H9 (cell line): ENCODE results near the gene PRLHR. TPM values are rescaled to one million over a fixed set of nuclear protein-coding genes. Genes with fewer than 3 reads are reported as not detected.

ENCODE experiments used
- DNase-seq: peaks from one replicate; pipeline ENCODE4 v3.0.0-alpha.2; 2017
- H2AFZ ChIP-seq: one replicate; pipeline ENCODE4 v1.6.1; 2013; ENCODE audit warnings: mild to moderate bottlenecking, low read length, control low read depth, moderate library complexity
- H2AK5ac ChIP-seq: 2 replicates; pipeline ENCODE4 v1.6.1; 2013; ENCODE audit warnings: low read length, control low read depth, mixed read lengths; ENCODE audit not compliant: insufficient read length
- H2BK120ac ChIP-seq: one replicate; pipeline ENCODE4 v1.6.1; 2013; ENCODE audit warnings: low read depth, mild to moderate bottlenecking, low read length, control low read depth, inconsistent platforms; ENCODE audit not compliant: poor library complexity, severe bottlenecking
- H2BK12ac ChIP-seq: 2 replicates; pipeline ENCODE4 v1.6.1; 2013; ENCODE audit warnings: low read length, control low read depth, mixed read lengths, low read depth; ENCODE audit not compliant: insufficient read length
- H2BK15ac ChIP-seq: 2 replicates; pipeline ENCODE4 v1.6.1; 2013; ENCODE audit warnings: low read depth, low read length, control low read depth
- H2BK20ac ChIP-seq: one replicate; pipeline ENCODE4 v1.6.1; 2013; ENCODE audit warnings: low read depth, mild to moderate bottlenecking, low read length, control low read depth, inconsistent platforms; ENCODE audit not compliant: poor library complexity, severe bottlenecking
- H2BK5ac ChIP-seq: 2 replicates; pipeline ENCODE4 v1.6.1; 2013; ENCODE audit warnings: low read length, control low read depth, mixed read lengths; ENCODE audit not compliant: insufficient read length
- H3K14ac ChIP-seq: 2 replicates; pipeline ENCODE4 v1.6.1; 2013; ENCODE audit warnings: low read length, control low read depth; ENCODE audit not compliant: insufficient read depth
- H3K18ac ChIP-seq: 2 replicates; pipeline ENCODE4 v1.6.1; 2013; ENCODE audit warnings: low read depth, mild to moderate bottlenecking, mixed read lengths, low read length, control low read depth; ENCODE audit not compliant: insufficient read length
- H3K23ac ChIP-seq: 2 replicates; pipeline ENCODE4 v1.6.1; 2013; ENCODE audit warnings: low read length, control low read depth, mixed read lengths, low read depth; ENCODE audit not compliant: insufficient read length
- H3K23me2 ChIP-seq: 2 replicates; pipeline ENCODE4 v1.6.1; 2013; ENCODE audit warnings: low read depth, mild to moderate bottlenecking, mixed read lengths, low read length, control low read depth; ENCODE audit not compliant: insufficient read length, poor library complexity, severe bottlenecking
- H3K27ac ChIP-seq: 2 replicates; pipeline ENCODE4 v1.5.1; 2013; ENCODE audit warnings: low read length, control low read depth, mixed read lengths, low read depth; ENCODE audit not compliant: insufficient read length
- H3K27me3 ChIP-seq: 2 replicates; pipeline ENCODE4 v1.6.1; 2013; ENCODE audit warnings: low read length, control low read depth, inconsistent platforms; ENCODE audit not compliant: insufficient read depth
- H3K4ac ChIP-seq: 2 replicates; pipeline ENCODE4 v1.6.1; 2013; ENCODE audit warnings: low read depth, mild to moderate bottlenecking, control low read depth, inconsistent platforms, low read length, moderate library complexity
- H3K4me1 ChIP-seq: 2 replicates; pipeline ENCODE4 v1.6.1; 2013; ENCODE audit warnings: low read length, control low read depth, inconsistent platforms; ENCODE audit not compliant: insufficient read depth
- H3K4me2 ChIP-seq: 2 replicates; pipeline ENCODE4 v1.6.1; 2013; ENCODE audit warnings: low read length, control low read depth, mixed read lengths; ENCODE audit not compliant: insufficient read length, insufficient read depth
- H3K56ac ChIP-seq: 2 replicates; pipeline ENCODE4 v1.6.1; 2013; ENCODE audit warnings: low read depth, mild to moderate bottlenecking, mixed read lengths, low read length, control low read depth; ENCODE audit not compliant: insufficient read length
- H3K79me1 ChIP-seq: 2 replicates; pipeline ENCODE4 v1.6.1; 2013; ENCODE audit warnings: low read depth, mild to moderate bottlenecking, moderate library complexity, low read length, control low read depth, inconsistent platforms; ENCODE audit not compliant: insufficient read depth, poor library complexity, severe bottlenecking
- H3K79me2 ChIP-seq: 2 replicates; pipeline ENCODE4 v1.6.1; 2013; ENCODE audit warnings: low read length, control low read depth, inconsistent platforms; ENCODE audit not compliant: insufficient read depth
- H3K9ac ChIP-seq: 2 replicates; pipeline ENCODE4 v1.6.1; 2013; ENCODE audit warnings: low read length, control low read depth, mixed read lengths; ENCODE audit not compliant: insufficient read length; ENCODE audit errors: extremely low read depth
- H3K9me3 ChIP-seq: one replicate; pipeline ENCODE4 v1.6.1; 2013; ENCODE audit warnings: low read depth, low read length, inconsistent platforms; ENCODE audit not compliant: control insufficient read depth
- H3T11ph ChIP-seq: one replicate; pipeline ENCODE4 v1.6.1; 2013; ENCODE audit warnings: mild to moderate bottlenecking, low read length, control low read depth, inconsistent platforms
- H4K20me1 ChIP-seq: one replicate; pipeline ENCODE4 v1.6.1; 2013; ENCODE audit not compliant: control insufficient read depth, insufficient read length, insufficient read depth
- H4K5ac ChIP-seq: 2 replicates; pipeline ENCODE4 v1.6.1; 2013; ENCODE audit warnings: low read depth, mild to moderate bottlenecking, mixed read lengths, low read length, control low read depth; ENCODE audit not compliant: insufficient read length
- H4K8ac ChIP-seq: replicated peaks from 2 replicates; pipeline ENCODE4 v1.6.1; 2013; ENCODE audit warnings: low read length, control low read depth, mixed read lengths, low read depth; ENCODE audit not compliant: insufficient read length
- H4K91ac ChIP-seq: 2 replicates; pipeline ENCODE4 v1.6.1; 2013; ENCODE audit warnings: low read depth, mild to moderate bottlenecking, moderate library complexity, mixed read lengths, low read length, control low read depth; ENCODE audit not compliant: insufficient read length
- H3K27ac Mint-ChIP-seq, 3 experiments: 2 replicates in 2 of 3; 3 replicates in 1 of 3; pipeline ENCODE4 v1.8.0; 2020 to 2021; ENCODE audit warnings: mixed read lengths in 3 of 3, mild to moderate bottlenecking in 1 of 3, moderate library complexity in 1 of 3
- H3K27me3 Mint-ChIP-seq: 2 replicates; pipeline ENCODE4 v1.8.0; 2021; ENCODE audit warnings: low read depth, mild to moderate bottlenecking, moderate library complexity, mixed read lengths
- H3K36me3 Mint-ChIP-seq, 3 experiments: 2 replicates in 2 of 3; 3 replicates in 1 of 3; pipeline ENCODE4 v1.8.0; 2020 to 2021; ENCODE audit warnings: low read depth in 3 of 3, mixed read lengths in 3 of 3; ENCODE audit not compliant: insufficient read depth in 1 of 3
- H3K4me1 Mint-ChIP-seq, 2 experiments: 2 replicates each; pipeline ENCODE4 v1.8.0; 2020; ENCODE audit warnings: mixed read lengths in 2 of 2
- H3K4me3 Mint-ChIP-seq, 2 experiments: 2 replicates in 1 of 2; 3 replicates in 1 of 2; pipeline ENCODE4 v1.8.0; 2020 to 2021; ENCODE audit warnings: mild to moderate bottlenecking in 2 of 2, mixed read lengths in 2 of 2, moderate library complexity in 1 of 2
- H3K9me3 Mint-ChIP-seq, 2 experiments: 2 replicates in 1 of 2; 3 replicates in 1 of 2; pipeline ENCODE4 v1.8.0; 2020; ENCODE audit warnings: mild to moderate bottlenecking in 2 of 2, mixed read lengths in 2 of 2, moderate library complexity in 1 of 2
- WGBS: extraction: QIAGEN DNeasy Blood & Tissue Kit; methylation state at CpG from one replicate; pipeline ENCODE4 v1.1.7; 2013; ENCODE audit warnings: missing lambda C conversion rate, low lambda C conversion rate, mixed read lengths; ENCODE audit not compliant: insufficient read length; ENCODE audit errors: extremely low coverage; 5-methylcytosine and 5-hydroxymethylcytosine counted together
- total RNA-seq: library from RNA; stranded (reverse); gene quantifications from 2 replicates; pipeline ENCODE4 v1.2.1, GENCODE V29; 2021
- TF ChIP-seq, protein P1 (sequence below): fragments of 200-600 bp; sonication (generic); conservative IDR thresholded peaks from 3 replicates; pipeline ENCODE4 v1.8.0; 2021; ENCODE audit warnings: antibody characterized with exemption, mild to moderate bottlenecking

Gene PRLHR
- total RNA-seq, 1 experiment from 2014 or later: not detected

DNA sequence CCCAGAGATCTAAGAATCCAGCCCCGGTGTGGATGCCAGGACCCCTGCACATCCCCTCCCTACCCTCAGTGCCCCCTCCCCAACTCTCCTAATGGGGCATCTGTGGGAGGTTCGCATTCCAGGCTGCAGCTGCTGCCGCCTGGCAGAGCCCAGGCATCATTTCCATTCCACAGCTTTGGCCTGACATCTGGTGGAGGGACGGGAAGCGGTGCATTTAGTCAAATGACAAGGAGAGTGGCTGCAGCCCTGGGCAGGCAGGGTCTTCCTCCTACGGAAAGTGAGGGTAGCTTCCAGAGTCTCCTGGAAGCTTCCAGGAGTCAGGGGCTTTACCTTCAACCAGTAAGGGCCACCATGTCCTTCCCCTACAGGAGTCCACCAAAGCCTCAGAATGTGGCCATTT lies 30.8 kb downstream of the PRLHR start:
- Histone ChIP-seq H3K4me2 (no peak overlapping the region), H4K91ac (no peak overlapping the region), H2AK5ac (no peak overlapping the region), H3K27me3 (no peaks in the 10 kb centered on the region), H3T11ph (no peak overlapping the region), H3K27ac (no peak overlapping the region), H4K5ac (no peak overlapping the region), H3K14ac (no peak overlapping the region), H2BK12ac (no peak overlapping the region), H3K79me1 (no peaks in the 10 kb centered on the region), H3K23ac (no peak overlapping the region), H3K79me2 (no peaks in the 10 kb centered on the region), H3K9me3 (no peaks in the 10 kb centered on the region), H2BK5ac (no peak overlapping the region), H4K20me1 (no peaks in the 10 kb centered on the region), H3K4me1 (no peaks in the 10 kb centered on the region), H3K23me2 (no peaks in the 10 kb centered on the region), H3K9ac (no peak overlapping the region), H3K4ac (no peak overlapping the region), H3K56ac (no peak overlapping the region), H2BK15ac (no peak overlapping the region), H2BK120ac (no peak overlapping the region), H4K8ac (no peak overlapping the region), H3K18ac (no peak overlapping the region), H2BK20ac (no peak overlapping the region), H2AFZ (no peak overlapping the region)
- no peak overlapping the region for H3K4me3 Mint-ChIP-seq
- no CpG with 5 or more reads among the region's 6 CpGs for WGBS
- peaks cover 0 to 24% (median 10%) of the 10 kb centered on the region in 3 experiments; a peak in 5 of 7 replicates for H3K36me3 Mint-ChIP-seq
- H3K9me3 Mint-ChIP-seq: peaks cover 19 to 21% of the 10 kb centered on the region in 2 experiments
- DNase-seq: peak; percentile 79
- peaks cover 13% of the 10 kb centered on the region in 2 experiments for H3K4me1 Mint-ChIP-seq
- H3K27me3 Mint-ChIP-seq: peaks cover 2% of the 10 kb centered on the region; the same call in 1 of the 2 replicates
- TF ChIP-seq, protein P1, sequence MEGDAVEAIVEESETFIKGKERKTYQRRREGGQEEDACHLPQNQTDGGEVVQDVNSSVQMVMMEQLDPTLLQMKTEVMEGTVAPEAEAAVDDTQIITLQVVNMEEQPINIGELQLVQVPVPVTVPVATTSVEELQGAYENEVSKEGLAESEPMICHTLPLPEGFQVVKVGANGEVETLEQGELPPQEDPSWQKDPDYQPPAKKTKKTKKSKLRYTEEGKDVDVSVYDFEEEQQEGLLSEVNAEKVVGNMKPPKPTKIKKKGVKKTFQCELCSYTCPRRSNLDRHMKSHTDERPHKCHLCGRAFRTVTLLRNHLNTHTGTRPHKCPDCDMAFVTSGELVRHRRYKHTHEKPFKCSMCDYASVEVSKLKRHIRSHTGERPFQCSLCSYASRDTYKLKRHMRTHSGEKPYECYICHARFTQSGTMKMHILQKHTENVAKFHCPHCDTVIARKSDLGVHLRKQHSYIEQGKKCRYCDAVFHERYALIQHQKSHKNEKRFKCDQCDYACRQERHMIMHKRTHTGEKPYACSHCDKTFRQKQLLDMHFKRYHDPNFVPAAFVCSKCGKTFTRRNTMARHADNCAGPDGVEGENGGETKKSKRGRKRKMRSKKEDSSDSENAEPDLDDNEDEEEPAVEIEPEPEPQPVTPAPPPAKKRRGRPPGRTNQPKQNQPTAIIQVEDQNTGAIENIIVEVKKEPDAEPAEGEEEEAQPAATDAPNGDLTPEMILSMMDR: peak; percentile 66
- no peak overlapping the region for H3K27ac Mint-ChIP-seq
